HepG2 (cell line): ENCODE data around the gene KIAA0825. TPM values are rescaled to one million over a fixed set of nuclear protein-coding genes. Genes with fewer than 3 reads are reported as not detected.

ENCODE experiments used
- ATAC-seq: fragments of 200-7000 bp; cut with Tn5 transposase; 3 replicates; pipeline ENCODE4 v1.9.1; 2020; ENCODE audit warnings: mild to moderate bottlenecking, moderate library complexity
- BruUV-seq: library from RNA; stranded (reverse); fragments of 400-500 nt; replicated peaks from 2 replicates; lab custom pipeline; 2021; lab: Mats Ljungman, UMichigan
- CTCF ChIA-PET: fragments of 300-600 bp; formaldehyde crosslinking; extraction: SDS; loops from one replicate; lab custom pipeline; 2021; ENCODE audit warnings: low total read pairs, inconsistent platforms, low intra/inter-chr PET ratio; lab: Yijun Ruan, JAX
- POLR2A ChIA-PET: fragments of 350-600 bp; sonication (Branson Sonifier 250); formaldehyde crosslinking; loops from one replicate; lab custom pipeline; 2020; ENCODE audit warnings: antibody characterized with exemption, inconsistent platforms; lab: Yijun Ruan, JAX
- DNase-seq: peaks from one replicate; pipeline ENCODE4 v3.0.0-alpha.2; 2015; ENCODE audit warnings: low spot score
- FAIRE-seq: peaks from 3 replicates; lab custom pipeline; 2011; peaks lifted over from hg19 to GRCh38; lab: Jason Lieb, UNC
- H2AFZ ChIP-seq: one replicate; pipeline ENCODE4 v1.6.1; 2011; ENCODE audit warnings: low read length, inconsistent platforms
- H3K27ac ChIP-seq: fragments of 300-600 bp; 3 replicates; pipeline ENCODE4 v1.8.0; 2011; ENCODE audit warnings: mixed run types, mild to moderate bottlenecking, mixed read lengths, low read length, inconsistent platforms; ENCODE audit not compliant: insufficient read depth; ENCODE audit errors: extremely low read length
- H3K27me3 ChIP-seq, 2 experiments: fragments of 200-600 bp in 1 of 2; 2 replicates in 1 of 2; 3 replicates in 1 of 2; pipeline versions ENCODE4 v1.6.0 to v1.8.0; 2011; ENCODE audit warnings: low read length in 2 of 2, mild to moderate bottlenecking in 2 of 2, moderate library complexity in 2 of 2, inconsistent platforms in 1 of 2; ENCODE audit not compliant: insufficient read depth in 2 of 2, control insufficient read depth in 1 of 2
- H3K36me3 ChIP-seq, 2 experiments: fragments of 200-600 bp in 1 of 2; replicated peaks in 1 of 2; 2 replicates in 1 of 2; 3 replicates in 1 of 2; pipeline versions ENCODE4 v1.5.1 to v1.8.0; 2011; ENCODE audit warnings: low read length in 2 of 2, inconsistent platforms in 1 of 2; ENCODE audit not compliant: insufficient read depth in 2 of 2, control insufficient read depth in 1 of 2
- H3K4me1 ChIP-seq: 2 replicates; pipeline ENCODE4 v1.5.1; 2012; ENCODE audit warnings: low read length, inconsistent platforms; ENCODE audit not compliant: insufficient read depth
- H3K4me2 ChIP-seq: 2 replicates; pipeline ENCODE4 v1.6.0; 2011; ENCODE audit warnings: low read depth, low read length, inconsistent platforms
- H3K4me3 ChIP-seq, 3 experiments: fragments of 200-600 bp in 1 of 3; sonication (generic), shearing (Covaris generic) in 1 of 3; replicated peaks in 1 of 3; 2 replicates each; pipeline ENCODE4 v1.5.1; 2011 to 2016; ENCODE audit warnings: low read length in 3 of 3, inconsistent platforms in 2 of 3, low read depth in 2 of 3, mild to moderate bottlenecking in 2 of 3, control low read depth in 1 of 3, mixed read lengths in 1 of 3; ENCODE audit not compliant: insufficient read depth in 1 of 3
- H3K79me2 ChIP-seq: one replicate; pipeline ENCODE4 v1.6.1; 2011; ENCODE audit warnings: low read length, inconsistent platforms; ENCODE audit not compliant: insufficient read depth
- H3K9ac ChIP-seq: 2 replicates; pipeline ENCODE4 v1.6.0; 2011; ENCODE audit warnings: mild to moderate bottlenecking, low read depth, low read length, inconsistent platforms; ENCODE audit not compliant: insufficient read depth
- H3K9me3 ChIP-seq: 2 replicates; pipeline ENCODE4 v1.5.1; 2012; ENCODE audit warnings: mild to moderate bottlenecking, low read length
- H4K20me1 ChIP-seq: 2 replicates; pipeline ENCODE4 v1.6.0; 2011; ENCODE audit warnings: inconsistent platforms, mild to moderate bottlenecking, low read length, moderate library complexity; ENCODE audit not compliant: insufficient read depth
- FOXA1 ChIP-seq, 2 experiments: fragments of 450-650 bp in 1 of 2; sonication (generic) in 1 of 2; formaldehyde crosslinking in 1 of 2; IDR thresholded peaks; 2 replicates each; pipeline versions ENCODE4 v1.4.0 to v1.6.1; 2016 to 2020; ENCODE audit warnings: missing genetic modification reagents in 1 of 2
- FOXK1 ChIP-seq: sonication (generic); formaldehyde crosslinking; IDR thresholded peaks from 2 replicates; pipeline ENCODE4 v1.4.0; 2020; ENCODE audit warnings: low read depth, missing genetic modification reagents, borderline replicate concordance
- HNRNPL ChIP-seq: fragments of 200-400 bp; formaldehyde crosslinking; IDR thresholded peaks from 2 replicates; pipeline ENCODE4 v1.6.1; 2017; ENCODE audit warnings: mild to moderate bottlenecking, low read depth, low read length
- RORA ChIP-seq: sonication (generic); formaldehyde crosslinking; IDR thresholded peaks from 2 replicates; pipeline ENCODE4 v1.5.0; 2020; ENCODE audit warnings: mild to moderate bottlenecking, missing genetic modification reagents, moderate library complexity
- ZBTB33 ChIP-seq: sonication (generic); formaldehyde crosslinking; IDR thresholded peaks from 2 replicates; pipeline ENCODE4 v1.4.0; 2020; ENCODE audit warnings: missing genetic modification reagents
- ZNF264 ChIP-seq: sonication (generic); formaldehyde crosslinking; IDR thresholded peaks from 2 replicates; pipeline ENCODE4 v1.4.0; 2020; ENCODE audit warnings: missing genetic modification reagents
- ZNF484 ChIP-seq: sonication (generic); formaldehyde crosslinking; IDR thresholded peaks from 2 replicates; pipeline ENCODE4 v1.5.1; 2020; ENCODE audit warnings: mild to moderate bottlenecking, low read depth, missing genetic modification reagents, borderline replicate concordance
- WGBS: methylation state at CpG from one replicate; pipeline ENCODE4 v1.1.6; 2017; ENCODE audit warnings: low lambda C conversion rate; 5-methylcytosine and 5-hydroxymethylcytosine counted together
- in situ Hi-C: cut with HindIII; loops from 2 replicates; pipeline ENCODE4 v1.10.0; 2017; ENCODE audit warnings: low pct_unique_long_range_greater_than_20kb; ENCODE audit not compliant: extremely low pct_ligation_motif_present
- intact Hi-C: fragments of 100-400 bp; cut with micrococcal nuclease; formaldehyde crosslinking; loops from one replicate; pipeline ENCODE4 v1.10.0; 2022; ENCODE audit not compliant: unreplicated experiment
- polyA plus RNA-seq, 8 experiments: library from polyadenylated mRNA; depleted of rRNA in 3 of 8; stranded (reverse) in 7 of 8; unstranded in 1 of 8; fragments of >200 nt; fragmentation: Illumina TruSeq in 4 of 8; extraction: Trizol in 4 of 8; gene quantifications; 2 replicates each; pipeline versions ENCODE4 v1.2.1 to v1.2.3, GENCODE V29; 2011 to 2016; ENCODE audit warnings: low read depth in 4 of 8, missing spikeins in 1 of 8, mixed read lengths in 1 of 8; ENCODE audit not compliant: insufficient read depth in 1 of 8
- total RNA-seq, 5 experiments: library from RNA; depleted of rRNA; stranded (reverse); fragments of >200 nt; fragmentation: Illumina TruSeq; extraction: Trizol; gene quantifications; 2 replicates each; pipeline ENCODE4 v1.2.3, GENCODE V29; 2016; ENCODE audit warnings: low read depth in 1 of 5
- TF ChIP-seq, protein P1 (sequence below), 2 experiments: fragments of 450-650 bp in 1 of 2; sonication (generic) in 1 of 2; formaldehyde crosslinking in 1 of 2; IDR thresholded peaks; 2 replicates each; pipeline versions ENCODE4 v1.6.1 to v1.8.0; 2016 to 2022; ENCODE audit warnings: antibody characterized with exemption in 1 of 2, mild to moderate bottlenecking in 1 of 2, missing genetic modification reagents in 1 of 2
- TF ChIP-seq, protein P2 (sequence below): sonication (generic); formaldehyde crosslinking; IDR thresholded peaks from 2 replicates; pipeline ENCODE4 v1.4.0; 2020; ENCODE audit warnings: missing genetic modification reagents

KIAA0825 gene
- total and polyA plus RNA-seq, 2 of the 13 experiments (the other 11 are each of a cell fraction or from before 2014, with no cell fraction given): 0.05 to 0.51 TPM

DNA sequence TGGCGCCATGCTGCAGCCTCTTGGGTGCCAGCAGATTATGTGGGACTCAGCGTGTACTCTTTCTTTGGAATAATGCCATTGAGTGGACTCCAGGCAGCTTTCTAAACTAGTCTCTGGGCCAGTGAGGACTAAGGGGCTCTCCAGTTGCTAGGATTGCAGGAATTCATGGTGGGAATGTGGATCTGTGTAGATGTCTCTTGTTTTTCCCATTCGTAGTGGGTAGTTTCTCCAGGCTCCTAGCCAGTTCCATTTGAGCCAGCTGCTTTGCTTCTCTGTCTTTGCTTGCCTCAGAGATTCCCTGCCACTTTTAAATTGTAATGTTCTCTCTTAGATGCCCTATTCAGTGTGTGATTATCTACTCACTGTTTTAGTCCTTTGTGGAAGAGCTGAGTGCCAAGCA lies 42.7 kb upstream of the KIAA0825 start (continued):
- TF ChIP-seq, protein P1, sequence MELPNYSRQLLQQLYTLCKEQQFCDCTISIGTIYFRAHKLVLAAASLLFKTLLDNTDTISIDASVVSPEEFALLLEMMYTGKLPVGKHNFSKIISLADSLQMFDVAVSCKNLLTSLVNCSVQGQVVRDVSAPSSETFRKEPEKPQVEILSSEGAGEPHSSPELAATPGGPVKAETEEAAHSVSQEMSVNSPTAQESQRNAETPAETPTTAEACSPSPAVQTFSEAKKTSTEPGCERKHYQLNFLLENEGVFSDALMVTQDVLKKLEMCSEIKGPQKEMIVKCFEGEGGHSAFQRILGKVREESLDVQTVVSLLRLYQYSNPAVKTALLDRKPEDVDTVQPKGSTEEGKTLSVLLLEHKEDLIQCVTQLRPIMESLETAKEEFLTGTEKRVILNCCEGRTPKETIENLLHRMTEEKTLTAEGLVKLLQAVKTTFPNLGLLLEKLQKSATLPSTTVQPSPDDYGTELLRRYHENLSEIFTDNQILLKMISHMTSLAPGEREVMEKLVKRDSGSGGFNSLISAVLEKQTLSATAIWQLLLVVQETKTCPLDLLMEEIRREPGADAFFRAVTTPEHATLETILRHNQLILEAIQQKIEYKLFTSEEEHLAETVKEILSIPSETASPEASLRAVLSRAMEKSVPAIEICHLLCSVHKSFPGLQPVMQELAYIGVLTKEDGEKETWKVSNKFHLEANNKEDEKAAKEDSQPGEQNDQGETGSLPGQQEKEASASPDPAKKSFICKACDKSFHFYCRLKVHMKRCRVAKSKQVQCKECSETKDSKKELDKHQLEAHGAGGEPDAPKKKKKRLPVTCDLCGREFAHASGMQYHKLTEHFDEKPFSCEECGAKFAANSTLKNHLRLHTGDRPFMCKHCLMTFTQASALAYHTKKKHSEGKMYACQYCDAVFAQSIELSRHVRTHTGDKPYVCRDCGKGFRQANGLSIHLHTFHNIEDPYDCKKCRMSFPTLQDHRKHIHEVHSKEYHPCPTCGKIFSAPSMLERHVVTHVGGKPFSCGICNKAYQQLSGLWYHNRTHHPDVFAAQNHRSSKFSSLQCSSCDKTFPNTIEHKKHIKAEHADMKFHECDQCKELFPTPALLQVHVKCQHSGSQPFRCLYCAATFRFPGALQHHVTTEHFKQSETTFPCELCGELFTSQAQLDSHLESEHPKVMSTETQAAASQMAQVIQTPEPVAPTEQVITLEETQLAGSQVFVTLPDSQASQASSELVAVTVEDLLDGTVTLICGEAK (IDR thresholded peaks at IDR 0.05): no peak
- TF ChIP-seq, protein P1 (CRISPR knock-in tag; IDR thresholded peaks at IDR 0.05): no peak
- TF ChIP-seq, all 625 proteins: peak for 0

DNA sequence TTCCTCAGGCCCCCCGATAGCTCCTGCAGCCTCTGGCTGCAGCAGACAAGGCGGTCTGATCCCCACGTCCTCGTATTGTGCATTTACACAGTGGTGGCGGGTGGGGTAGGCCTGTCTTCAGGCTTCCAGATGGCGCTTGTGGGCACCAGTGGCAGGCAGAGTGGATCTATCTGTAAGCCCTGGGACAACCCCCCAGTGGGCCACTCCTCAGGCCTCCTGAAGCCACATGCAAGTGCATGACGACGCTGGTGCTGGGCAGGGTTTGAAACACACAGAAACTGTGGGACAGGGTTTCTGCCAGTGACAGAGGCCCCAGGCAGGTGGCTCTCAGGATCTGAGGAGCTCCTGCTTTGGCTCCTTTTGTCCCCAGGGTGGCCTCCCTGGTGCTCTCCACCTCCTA lies 42.1 kb upstream of the KIAA0825 start:
- Histone ChIP-seq H3K36me3 (peaks cover 1 to 6% of the 10 kb centered on the region in 2 experiments; a peak in 3 of 5 replicates), H3K4me1 (no peaks in the 10 kb centered on the region), H3K79me2 (no peaks in the 10 kb centered on the region), H3K4me3 (no peak overlapping the region), H3K9me3 (peaks cover 15% of the 10 kb centered on the region), H3K27me3 (no peaks in the 10 kb centered on the region), H4K20me1 (no peaks in the 10 kb centered on the region), H3K4me2 (no peak overlapping the region), H3K27ac (no peak overlapping the region), H3K9ac (no peak overlapping the region), H2AFZ (no peak overlapping the region)
- DNase-seq (no peak), ATAC-seq (no peak), FAIRE-seq (no peak)
- BruUV-seq: no TSS peak
- in situ Hi-C loops (no loop called here), intact Hi-C loops (no loop called here)
- ChIA-PET CTCF (no interaction called here), POLR2A (no interaction called here)
- whole genome bisulfite sequencing: 85% methylated on average over 5 of the region's 8 CpGs
- no peak for TF ChIP-seq FOXA1 (IDR thresholded peaks at IDR 0.05)
- no peak for TF ChIP-seq FOXA1 (CRISPR knock-in tag; IDR thresholded peaks at IDR 0.05)
- no peak for TF ChIP-seq ZNF484 (CRISPR knock-in tag)
- TF ChIP-seq, protein P2, sequence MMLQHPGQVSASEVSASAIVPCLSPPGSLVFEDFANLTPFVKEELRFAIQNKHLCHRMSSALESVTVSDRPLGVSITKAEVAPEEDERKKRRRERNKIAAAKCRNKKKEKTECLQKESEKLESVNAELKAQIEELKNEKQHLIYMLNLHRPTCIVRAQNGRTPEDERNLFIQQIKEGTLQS: no peak
- TF ChIP-seq HNRNPL: no peak
- no peak for TF ChIP-seq RORA
- no peak for TF ChIP-seq FOXK1
- TF ChIP-seq ZNF264 (CRISPR knock-in tag): no peak
- no peak for TF ChIP-seq ZBTB33 (CRISPR knock-in tag)
